Astrocyte of the spinal cord (primary cell): ENCODE data around the gene ZNF514.

Experiments used
- DNase-seq: peaks from one replicate; pipeline ENCODE4 v3.0.0; 2011; ENCODE audit warnings: low read depth, low spot score
- H3K4me3 ChIP-seq: 2 replicates; pipeline ENCODE4 v1.5.1; 2011; ENCODE audit warnings: low read depth, mild to moderate bottlenecking, low read length, moderate library complexity
- in situ Hi-C: cut with HindIII; loops from 2 replicates; pipeline ENCODE4 v1.10.0; 2017; ENCODE audit warnings: low sequenced_read_pairs
- TF ChIP-seq, protein P1 (sequence below): IDR thresholded peaks from 2 replicates; pipeline ENCODE4 v1.5.1; 2012; ENCODE audit warnings: low read depth, mild to moderate bottlenecking, low read length, inconsistent platforms

ZNF514 gene

DNA sequence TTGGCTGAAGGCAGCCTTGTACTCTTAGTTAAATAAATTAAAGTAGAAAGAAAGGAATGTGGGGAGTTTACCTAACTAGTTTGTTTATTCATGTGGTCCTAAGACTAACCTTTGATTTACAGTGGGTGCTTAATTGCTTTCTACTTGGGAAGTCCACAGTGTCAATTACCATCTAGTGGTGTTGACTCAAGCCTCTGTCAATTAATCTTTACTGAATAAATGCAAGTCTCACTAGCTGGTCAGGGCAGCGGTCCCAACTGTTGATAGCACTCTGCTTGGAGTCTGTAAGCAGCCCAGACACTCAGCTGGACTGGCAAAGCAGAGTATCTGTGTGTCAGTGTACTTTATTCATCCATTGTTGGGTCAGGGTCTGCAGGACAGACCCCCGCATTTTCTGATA lies 15.8 kb downstream of the ZNF514 start:
- in situ Hi-C loops: no loop called here
- H3K4me3 ChIP-seq: no peak overlapping the region
- TF ChIP-seq, protein P1, sequence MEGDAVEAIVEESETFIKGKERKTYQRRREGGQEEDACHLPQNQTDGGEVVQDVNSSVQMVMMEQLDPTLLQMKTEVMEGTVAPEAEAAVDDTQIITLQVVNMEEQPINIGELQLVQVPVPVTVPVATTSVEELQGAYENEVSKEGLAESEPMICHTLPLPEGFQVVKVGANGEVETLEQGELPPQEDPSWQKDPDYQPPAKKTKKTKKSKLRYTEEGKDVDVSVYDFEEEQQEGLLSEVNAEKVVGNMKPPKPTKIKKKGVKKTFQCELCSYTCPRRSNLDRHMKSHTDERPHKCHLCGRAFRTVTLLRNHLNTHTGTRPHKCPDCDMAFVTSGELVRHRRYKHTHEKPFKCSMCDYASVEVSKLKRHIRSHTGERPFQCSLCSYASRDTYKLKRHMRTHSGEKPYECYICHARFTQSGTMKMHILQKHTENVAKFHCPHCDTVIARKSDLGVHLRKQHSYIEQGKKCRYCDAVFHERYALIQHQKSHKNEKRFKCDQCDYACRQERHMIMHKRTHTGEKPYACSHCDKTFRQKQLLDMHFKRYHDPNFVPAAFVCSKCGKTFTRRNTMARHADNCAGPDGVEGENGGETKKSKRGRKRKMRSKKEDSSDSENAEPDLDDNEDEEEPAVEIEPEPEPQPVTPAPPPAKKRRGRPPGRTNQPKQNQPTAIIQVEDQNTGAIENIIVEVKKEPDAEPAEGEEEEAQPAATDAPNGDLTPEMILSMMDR: no peak
- DNase-seq: no peak

DNA sequence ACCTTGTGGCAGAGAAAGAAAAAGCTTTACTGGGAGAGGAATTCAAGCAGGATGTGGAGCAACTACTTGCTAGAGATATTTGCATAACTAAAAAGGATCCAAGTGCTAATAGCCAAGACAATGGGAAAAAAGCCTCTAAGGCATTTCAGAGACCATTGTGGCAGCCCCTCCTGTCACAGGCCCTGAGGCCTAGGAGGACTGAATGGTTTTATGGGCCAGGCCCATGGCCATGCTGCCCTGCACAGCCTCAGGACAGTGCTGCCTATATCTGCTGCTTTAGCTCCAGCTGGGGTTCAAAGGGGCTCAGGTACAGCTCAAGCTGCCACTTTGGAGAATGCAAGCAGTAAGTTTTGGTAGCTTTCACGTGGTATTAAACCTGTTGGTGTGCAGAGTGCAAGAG lies 20.9 kb downstream of the ZNF514 start:
- no peak overlapping the region for H3K4me3 ChIP-seq
- in situ Hi-C loops: no loop called here
- DNase-seq: no peak
- TF ChIP-seq, protein P1: no peak

DNA sequence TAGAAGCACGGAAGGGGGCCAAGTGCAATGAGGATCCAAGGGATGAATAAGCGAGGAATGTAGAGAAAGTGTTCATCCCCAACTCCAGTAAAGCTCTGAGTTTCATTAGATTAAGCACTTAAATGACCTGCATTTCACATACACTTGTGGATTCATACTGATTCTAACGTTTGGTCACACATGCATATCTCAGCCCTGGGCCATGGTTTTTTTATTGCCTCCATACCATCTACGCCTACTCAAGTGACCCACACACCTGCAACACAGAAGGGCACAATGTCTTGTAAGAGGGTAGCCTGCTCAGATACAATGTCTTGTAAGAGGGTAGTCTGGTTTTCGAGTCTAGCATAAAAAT lies 37.5 kb downstream of the ZNF514 start:
- DNase-seq: no peak
- in situ Hi-C loops: no loop called here
- peak overlapping the region; percentile 99 for H3K4me3 ChIP-seq
- TF ChIP-seq, protein P1: no peak

DNA sequence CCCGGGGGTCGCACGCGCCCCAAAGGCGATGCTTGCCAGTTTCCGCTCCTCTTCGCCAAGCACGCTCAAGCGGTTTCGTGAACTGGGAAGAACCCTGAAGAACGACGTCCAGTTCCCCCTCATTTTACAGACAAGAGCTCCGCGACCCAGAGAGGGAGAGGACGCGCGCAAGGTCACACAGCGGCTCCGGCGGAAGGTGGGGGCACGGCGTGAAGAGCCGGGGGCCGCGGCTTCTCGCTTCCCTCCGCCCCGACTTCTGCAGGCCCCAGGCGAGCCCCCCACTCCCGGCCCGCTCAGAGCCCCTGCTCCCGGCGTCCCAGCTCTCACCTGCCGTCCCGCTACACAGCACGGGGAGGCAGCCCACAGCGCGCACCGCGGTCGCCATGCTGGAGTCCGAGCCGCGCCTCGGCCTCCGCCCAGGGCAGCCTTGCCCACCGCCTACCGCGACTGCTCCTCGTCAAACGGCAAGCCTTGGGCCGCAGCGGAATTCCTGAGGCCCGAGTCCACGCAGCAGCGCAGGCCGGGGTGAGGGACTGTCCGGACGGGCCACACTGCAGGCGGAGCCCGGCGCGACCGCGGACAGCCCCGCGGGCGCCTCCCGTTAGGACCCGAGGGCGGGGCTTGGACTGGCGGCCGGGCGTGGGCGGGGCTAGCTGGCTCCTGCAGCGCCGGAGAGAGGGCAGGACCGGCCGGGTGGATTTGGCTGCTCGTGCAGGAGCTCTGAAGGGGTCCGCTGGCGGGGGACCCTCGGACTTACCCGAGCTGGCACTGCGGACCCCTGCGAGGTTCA lies 38.0 kb downstream of the ZNF514 start, which contains the start of gene MRPS5:
TSS of gene MRPS5 (minus strand) at position 402 of the 790 bp plus-strand sequence. CDS start at position 385, 17 bp downstream.
- DNase-seq: peak; percentile 74
- H3K4me3 ChIP-seq: peak within 1 kb of the TSS; percentile 99
- in situ Hi-C loops: no loop called here

DNA sequence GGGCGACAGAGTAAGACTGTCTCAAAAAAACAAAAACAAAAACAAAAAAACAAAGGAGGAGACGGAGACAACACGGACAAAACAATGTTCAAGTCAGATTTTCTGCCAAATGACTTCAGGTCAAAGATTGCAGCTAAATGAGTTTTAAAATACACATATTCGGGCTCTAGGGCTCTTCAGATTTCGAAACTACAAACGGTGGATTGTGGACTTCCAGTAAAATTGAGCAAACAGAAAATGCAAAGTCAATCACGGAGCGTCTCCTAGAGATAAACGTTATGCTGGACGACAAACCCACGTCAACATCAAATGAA lies 38.6 kb downstream of the ZNF514 start:
- TF ChIP-seq, protein P1: no peak
- no peak for DNase-seq
- in situ Hi-C loops: no loop called here
- peak overlapping the region; percentile 99 for H3K4me3 ChIP-seq

More for the DNA sequence above, 38.0 kb downstream of the ZNF514 start, which contains the start of gene MRPS5:
- TF ChIP-seq, protein P1: peak; percentile 13

DNA sequence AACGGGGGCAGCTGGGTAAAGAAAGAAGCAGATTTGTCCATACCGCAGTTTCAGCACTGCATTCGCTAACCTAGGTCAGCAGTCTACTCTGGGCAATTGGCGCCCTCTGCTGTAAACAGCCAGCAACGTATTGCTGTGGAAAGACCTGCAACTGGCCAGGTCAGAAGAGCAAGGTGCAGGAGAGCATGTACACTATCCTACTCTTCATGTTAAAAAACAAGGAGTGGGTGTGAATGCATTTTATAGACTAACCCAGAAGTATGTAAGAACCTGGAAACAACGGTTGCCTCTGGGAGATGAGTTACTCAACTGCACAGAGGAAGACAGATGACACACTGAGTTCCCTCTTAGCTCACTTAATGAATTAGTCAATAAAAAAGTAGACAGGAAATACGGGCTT lies 44.2 kb downstream of the ZNF514 start:
- DNase-seq: peak; percentile 62
- TF ChIP-seq, protein P1: peak; percentile 89
- in situ Hi-C loops: no loop called here
- no peak overlapping the region for H3K4me3 ChIP-seq
